GM12878 (cell line): ENCODE data around the gene TNFRSF11A. TPM values are rescaled to one million over a fixed set of nuclear protein-coding genes. Genes with fewer than 3 reads are reported as not detected.
A peak's percentile ranks its signal among the peaks of the same experiment; 100 is the strongest.

ENCODE experiments used
- BHLHE40 ChIP-seq, 2 experiments: fragments of 450-650 bp in 1 of 2; IDR thresholded peaks; 2 replicates each; pipeline ENCODE4 v1.6.1; 2011 to 2017; ENCODE audit warnings: low read depth in 2 of 2, borderline replicate concordance in 1 of 2, improper control_type of control experiment in 1 of 2, low read length in 1 of 2, mild to moderate bottlenecking in 1 of 2
- FOXK2 ChIP-seq: fragments of 450-650 bp; IDR thresholded peaks from 2 replicates; pipeline ENCODE4 v1.6.1; 2017; ENCODE audit warnings: mild to moderate bottlenecking, moderate library complexity
- GABPA ChIP-seq: IDR thresholded peaks from 2 replicates; pipeline ENCODE4 v1.6.1; 2014; ENCODE audit warnings: antibody characterized with exemption, low read depth, mild to moderate bottlenecking, inconsistent platforms
- HDAC2 ChIP-seq: fragments of 200-600 bp; sonication (generic); IDR thresholded peaks from 2 replicates; pipeline ENCODE4 v1.6.1; 2017
- MTA2 ChIP-seq: fragments of 450-650 bp; IDR thresholded peaks from 2 replicates; pipeline ENCODE4 v1.6.1; 2016; ENCODE audit warnings: low read depth, mild to moderate bottlenecking, moderate library complexity
- MYC ChIP-seq: IDR thresholded peaks from 2 replicates; pipeline ENCODE4 v1.6.1; 2011; ENCODE audit warnings: mild to moderate bottlenecking, low read length, moderate library complexity, inconsistent platforms; ENCODE audit not compliant: insufficient read depth, insufficient replicate concordance, insufficient read length, severe bottlenecking
- NFYA ChIP-seq: IDR thresholded peaks from 2 replicates; pipeline ENCODE4 v1.6.1; 2011; ENCODE audit warnings: low read depth, mild to moderate bottlenecking, low read length, improper control_type of control experiment, borderline replicate concordance
- NFYB ChIP-seq: IDR thresholded peaks from 2 replicates; pipeline ENCODE4 v1.6.1; 2011; ENCODE audit warnings: low read depth, mild to moderate bottlenecking, low read length, improper control_type of control experiment, moderate library complexity; ENCODE audit not compliant: insufficient read depth
- PAX8 ChIP-seq: fragments of 450-650 bp; IDR thresholded peaks from 2 replicates; pipeline ENCODE4 v1.6.1; 2017; ENCODE audit warnings: mild to moderate bottlenecking, moderate library complexity
- POLR2AphosphoS5 ChIP-seq: IDR thresholded peaks from 2 replicates; pipeline ENCODE4 v1.6.1; 2011; ENCODE audit warnings: mild to moderate bottlenecking, low read length, inconsistent platforms
- SIX5 ChIP-seq: IDR thresholded peaks from 2 replicates; pipeline ENCODE4 v1.6.1; 2011; ENCODE audit warnings: mild to moderate bottlenecking, low read depth, low read length, moderate library complexity; ENCODE audit not compliant: severe bottlenecking
- SMC3 ChIP-seq: IDR thresholded peaks from 2 replicates; pipeline ENCODE4 v1.6.1; 2011; ENCODE audit warnings: low read length, improper control_type of control experiment, borderline replicate concordance
- TARDBP ChIP-seq: IDR thresholded peaks from 2 replicates; pipeline ENCODE4 v1.6.1; 2016; ENCODE audit warnings: borderline replicate concordance
- TCF7 ChIP-seq: IDR thresholded peaks from 2 replicates; pipeline ENCODE4 v1.6.1; 2014; ENCODE audit warnings: antibody characterized with exemption, borderline replicate concordance
- ZNF217 ChIP-seq: fragments of 450-650 bp; IDR thresholded peaks from 2 replicates; pipeline ENCODE4 v1.6.1; 2017; ENCODE audit warnings: antibody characterized with exemption, mild to moderate bottlenecking
- ZNF24 ChIP-seq: fragments of 450-650 bp; IDR thresholded peaks from 2 replicates; pipeline ENCODE4 v1.6.1; 2017; ENCODE audit warnings: antibody characterized with exemption, mild to moderate bottlenecking
- polyA plus RNA-seq, 11 experiments: library from polyadenylated mRNA; depleted of rRNA in 4 of 11; unstranded in 6 of 11; stranded (reverse) in 5 of 11; fragments of >200 nt; fragmentation: Nextera tagmentation in 4 of 11; fragmentation: Illumina TruSeq in 1 of 11; extraction: Ambion mirVana in 4 of 11; extraction: Trizol in 1 of 11; gene quantifications; 1 replicate in 1 of 11; 2 replicates in 10 of 11; pipeline versions ENCODE4 v1.2.1 to v1.2.3, GENCODE V29; 2011 to 2016; ENCODE audit warnings: inconsistent platforms in 2 of 11, missing spikeins in 2 of 11, low read depth in 1 of 11
- total RNA-seq, 4 experiments: library from RNA; depleted of rRNA in 3 of 4; stranded (reverse); fragments of >200 nt in 3 of 4; fragmentation: Illumina TruSeq in 1 of 4; extraction: Trizol in 1 of 4; gene quantifications; 2 replicates each; pipeline versions ENCODE4 v1.2.1 to v1.2.3, GENCODE V29; 2013 to 2021
- TF ChIP-seq, protein P1 (sequence below): fragments of 450-650 bp; IDR thresholded peaks from 2 replicates; pipeline ENCODE4 v1.6.1; 2017; ENCODE audit warnings: mild to moderate bottlenecking, moderate library complexity
- TF ChIP-seq, protein P2 (sequence below): fragments of 450-650 bp; IDR thresholded peaks from 2 replicates; pipeline ENCODE4 v1.6.1; 2017; ENCODE audit warnings: mild to moderate bottlenecking, moderate library complexity
- TF ChIP-seq, protein P3 (sequence below): fragments of 450-650 bp; IDR thresholded peaks from 2 replicates; pipeline ENCODE4 v1.6.1; 2016; ENCODE audit warnings: mild to moderate bottlenecking

The TNFRSF11A gene
- total and polyA plus RNA-seq, 10 of the 15 experiments (the other 5 are each of a cell fraction or from before 2014, with no cell fraction given) = 0.07 to 4.0 (median 0.23) TPM

GRCh38 chr18:62372156-62372555 lies 47.0 kb downstream of the TNFRSF11A start (continued):
- TF ChIP-seq, protein P1, sequence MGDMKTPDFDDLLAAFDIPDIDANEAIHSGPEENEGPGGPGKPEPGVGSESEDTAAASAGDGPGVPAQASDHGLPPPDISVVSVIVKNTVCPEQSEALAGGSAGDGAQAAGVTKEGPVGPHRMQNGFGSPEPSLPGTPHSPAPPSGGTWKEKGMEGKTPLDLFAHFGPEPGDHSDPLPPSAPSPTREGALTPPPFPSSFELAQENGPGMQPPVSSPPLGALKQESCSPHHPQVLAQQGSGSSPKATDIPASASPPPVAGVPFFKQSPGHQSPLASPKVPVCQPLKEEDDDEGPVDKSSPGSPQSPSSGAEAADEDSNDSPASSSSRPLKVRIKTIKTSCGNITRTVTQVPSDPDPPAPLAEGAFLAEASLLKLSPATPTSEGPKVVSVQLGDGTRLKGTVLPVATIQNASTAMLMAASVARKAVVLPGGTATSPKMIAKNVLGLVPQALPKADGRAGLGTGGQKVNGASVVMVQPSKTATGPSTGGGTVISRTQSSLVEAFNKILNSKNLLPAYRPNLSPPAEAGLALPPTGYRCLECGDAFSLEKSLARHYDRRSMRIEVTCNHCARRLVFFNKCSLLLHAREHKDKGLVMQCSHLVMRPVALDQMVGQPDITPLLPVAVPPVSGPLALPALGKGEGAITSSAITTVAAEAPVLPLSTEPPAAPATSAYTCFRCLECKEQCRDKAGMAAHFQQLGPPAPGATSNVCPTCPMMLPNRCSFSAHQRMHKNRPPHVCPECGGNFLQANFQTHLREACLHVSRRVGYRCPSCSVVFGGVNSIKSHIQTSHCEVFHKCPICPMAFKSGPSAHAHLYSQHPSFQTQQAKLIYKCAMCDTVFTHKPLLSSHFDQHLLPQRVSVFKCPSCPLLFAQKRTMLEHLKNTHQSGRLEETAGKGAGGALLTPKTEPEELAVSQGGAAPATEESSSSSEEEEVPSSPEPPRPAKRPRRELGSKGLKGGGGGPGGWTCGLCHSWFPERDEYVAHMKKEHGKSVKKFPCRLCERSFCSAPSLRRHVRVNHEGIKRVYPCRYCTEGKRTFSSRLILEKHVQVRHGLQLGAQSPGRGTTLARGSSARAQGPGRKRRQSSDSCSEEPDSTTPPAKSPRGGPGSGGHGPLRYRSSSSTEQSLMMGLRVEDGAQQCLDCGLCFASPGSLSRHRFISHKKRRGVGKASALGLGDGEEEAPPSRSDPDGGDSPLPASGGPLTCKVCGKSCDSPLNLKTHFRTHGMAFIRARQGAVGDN = peak; percentile 47; the same call in 1 of the 2 replicates
- TF ChIP-seq TCF7 (no peak), ZNF217 (no peak), PAX8 (no peak), GABPA (no peak), TARDBP (no peak), MTA2 (peak; percentile 83), SMC3 (0 out of 2 replicates have a peak, but pooled peaks have one; percentile 5), MYC (no peak), NFYA (no peak), ZNF24 (no peak), HDAC2 (no peak), NFYB (no peak), FOXK2 (no peak), POLR2AphosphoS5 (no peak), BHLHE40 (IDR thresholded peaks at IDR 0.05; ENCODE audit: borderline replicate concordance in 1 of 2, low read depth in 2 of 2, low read length in 1 of 2) (peak in 1 of 2 experiments; percentile 5; a peak in 1 of 4 replicates), SIX5 (no peak)
- TF ChIP-seq, protein P2, sequence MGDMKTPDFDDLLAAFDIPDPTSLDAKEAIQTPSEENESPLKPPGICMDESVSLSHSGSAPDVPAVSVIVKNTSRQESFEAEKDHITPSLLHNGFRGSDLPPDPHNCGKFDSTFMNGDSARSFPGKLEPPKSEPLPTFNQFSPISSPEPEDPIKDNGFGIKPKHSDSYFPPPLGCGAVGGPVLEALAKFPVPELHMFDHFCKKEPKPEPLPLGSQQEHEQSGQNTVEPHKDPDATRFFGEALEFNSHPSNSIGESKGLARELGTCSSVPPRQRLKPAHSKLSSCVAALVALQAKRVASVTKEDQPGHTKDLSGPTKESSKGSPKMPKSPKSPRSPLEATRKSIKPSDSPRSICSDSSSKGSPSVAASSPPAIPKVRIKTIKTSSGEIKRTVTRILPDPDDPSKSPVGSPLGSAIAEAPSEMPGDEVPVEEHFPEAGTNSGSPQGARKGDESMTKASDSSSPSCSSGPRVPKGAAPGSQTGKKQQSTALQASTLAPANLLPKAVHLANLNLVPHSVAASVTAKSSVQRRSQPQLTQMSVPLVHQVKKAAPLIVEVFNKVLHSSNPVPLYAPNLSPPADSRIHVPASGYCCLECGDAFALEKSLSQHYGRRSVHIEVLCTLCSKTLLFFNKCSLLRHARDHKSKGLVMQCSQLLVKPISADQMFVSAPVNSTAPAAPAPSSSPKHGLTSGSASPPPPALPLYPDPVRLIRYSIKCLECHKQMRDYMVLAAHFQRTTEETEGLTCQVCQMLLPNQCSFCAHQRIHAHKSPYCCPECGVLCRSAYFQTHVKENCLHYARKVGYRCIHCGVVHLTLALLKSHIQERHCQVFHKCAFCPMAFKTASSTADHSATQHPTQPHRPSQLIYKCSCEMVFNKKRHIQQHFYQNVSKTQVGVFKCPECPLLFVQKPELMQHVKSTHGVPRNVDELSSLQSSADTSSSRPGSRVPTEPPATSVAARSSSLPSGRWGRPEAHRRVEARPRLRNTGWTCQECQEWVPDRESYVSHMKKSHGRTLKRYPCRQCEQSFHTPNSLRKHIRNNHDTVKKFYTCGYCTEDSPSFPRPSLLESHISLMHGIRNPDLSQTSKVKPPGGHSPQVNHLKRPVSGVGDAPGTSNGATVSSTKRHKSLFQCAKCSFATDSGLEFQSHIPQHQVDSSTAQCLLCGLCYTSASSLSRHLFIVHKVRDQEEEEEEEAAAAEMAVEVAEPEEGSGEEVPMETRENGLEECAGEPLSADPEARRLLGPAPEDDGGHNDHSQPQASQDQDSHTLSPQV = peak; percentile 41; the same call in 1 of the 2 replicates
- TF ChIP-seq, protein P3, sequence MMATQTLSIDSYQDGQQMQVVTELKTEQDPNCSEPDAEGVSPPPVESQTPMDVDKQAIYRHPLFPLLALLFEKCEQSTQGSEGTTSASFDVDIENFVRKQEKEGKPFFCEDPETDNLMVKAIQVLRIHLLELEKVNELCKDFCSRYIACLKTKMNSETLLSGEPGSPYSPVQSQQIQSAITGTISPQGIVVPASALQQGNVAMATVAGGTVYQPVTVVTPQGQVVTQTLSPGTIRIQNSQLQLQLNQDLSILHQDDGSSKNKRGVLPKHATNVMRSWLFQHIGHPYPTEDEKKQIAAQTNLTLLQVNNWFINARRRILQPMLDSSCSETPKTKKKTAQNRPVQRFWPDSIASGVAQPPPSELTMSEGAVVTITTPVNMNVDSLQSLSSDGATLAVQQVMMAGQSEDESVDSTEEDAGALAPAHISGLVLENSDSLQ = peak; percentile 85
